ENCODE results near the gene ADAMTS6.
"Not testable (repeated sequence)": the region's sequence is repeated elsewhere in the genome, so short reads cannot be mapped to it uniquely, and the experiment has no call there.

The ADAMTS6 gene

GRCh38 chr5:65481635-65482295 is at the start of gene ADAMTS6:
Gene ADAMTS6 (minus strand): TSS chr5:65481920. CDS start chr5:65473673, 8,247 bp downstream.
- peak; percentile 4 for DNase-seq

- DNase-seq: no peak
These were observed 49.2 kb upstream of the ADAMTS6 start for GRCh38 chr5:65530904-65531303.

- no peak for DNase-seq
These were observed 44.0 kb upstream of the ADAMTS6 start for GRCh38 chr5:65525726-65526125.

GRCh38 chr5:65512170-65512937 is 30.6 kb upstream of the ADAMTS6 start:
- no peak for DNase-seq

GRCh38 chr5:65508978-65509377 is 27.3 kb upstream of the ADAMTS6 start:
- no peak for DNase-seq

- no peak for DNase-seq
These were observed 25.2 kb upstream of the ADAMTS6 start for GRCh38 chr5:65506961-65507360.

GRCh38 chr5:65489119-65489518 is 7.4 kb upstream of the ADAMTS6 start:
- no peak for DNase-seq

- not testable (repeated sequence) for DNase-seq
These were observed 6.4 kb upstream of the ADAMTS6 start for GRCh38 chr5:65488038-65488687.

GRCh38 chr5:65486803-65487202 is 5.1 kb upstream of the ADAMTS6 start:
- not testable (repeated sequence) for DNase-seq

GRCh38 chr5:65485405-65485804 is 3.7 kb upstream of the ADAMTS6 start:
- no peak for DNase-seq

GRCh38 chr5:65483546-65484346 is 2.0 kb upstream of the ADAMTS6 start:
- DNase-seq: peak; percentile 27

GRCh38 chr5:65482736-65483545 is 1.2 kb upstream of the ADAMTS6 start:
- DNase-seq: no peak

GRCh38 chr5:65482296-65482735 is 596 bp upstream of the ADAMTS6 start:
- DNase-seq: no peak

- no peak for DNase-seq
These were observed 544 bp downstream of the ADAMTS6 start for GRCh38 chr5:65481171-65481581.

GRCh38 chr5:65480306-65480865 is 1.3 kb downstream of the ADAMTS6 start:
- DNase-seq: peak; percentile 2

GRCh38 chr5:65479527-65479926 is 2.2 kb downstream of the ADAMTS6 start:
- no peak for DNase-seq

- DNase-seq: no peak
These were observed 3.4 kb downstream of the ADAMTS6 start for GRCh38 chr5:65478336-65478735.

- DNase-seq: no peak
These were observed 5.8 kb downstream of the ADAMTS6 start for GRCh38 chr5:65475895-65476294.

GRCh38 chr5:65475336-65475735 is 6.4 kb downstream of the ADAMTS6 start:
- no peak for DNase-seq

GRCh38 chr5:65474130-65474711 is 7.5 kb downstream of the ADAMTS6 start:
- no peak for DNase-seq

GRCh38 chr5:65468633-65469032 is 13.1 kb downstream of the ADAMTS6 start:
- DNase-seq: no peak
